Rectal smooth muscle tissue (tissue), 1 donor: ENCODE measurements around the gene KCNT2.

ENCODE experiments used
- H3K27ac ChIP-seq: one replicate; pipeline ENCODE4 v1.7.0; 2013; ENCODE audit warnings: low read depth, low read length, inconsistent platforms
- H3K27me3 ChIP-seq: one replicate; pipeline ENCODE4 v1.7.0; 2013; ENCODE audit warnings: low read length; ENCODE audit not compliant: control insufficient read depth, insufficient read depth
- H3K36me3 ChIP-seq: one replicate; pipeline ENCODE4 v1.7.0; 2013; ENCODE audit warnings: low read length; ENCODE audit not compliant: control insufficient read depth, insufficient read depth
- H3K4me1 ChIP-seq: one replicate; pipeline ENCODE4 v1.7.0; 2013; ENCODE audit warnings: low read length; ENCODE audit not compliant: control insufficient read depth, insufficient read depth
- H3K4me3 ChIP-seq: one replicate; pipeline ENCODE4 v1.7.0; 2013; ENCODE audit warnings: low read length
- H3K9ac ChIP-seq: one replicate; pipeline ENCODE4 v1.7.0; 2013; ENCODE audit warnings: low read length

Gene KCNT2

GRCh38 chr1:196577386-196577785 is 30.9 kb downstream of the KCNT2 start:
- no peaks in the 10 kb centered on the region for H3K4me1 ChIP-seq
- no peak overlapping the region for H3K4me3 ChIP-seq
- H3K27ac ChIP-seq: no peak overlapping the region
- H3K36me3 ChIP-seq: no peaks in the 10 kb centered on the region
- no peaks in the 10 kb centered on the region for H3K27me3 ChIP-seq
- H3K9ac ChIP-seq: no peak overlapping the region

- Histone ChIP-seq H3K4me1 (no peaks in the 10 kb centered on the region), H3K36me3 (no peaks in the 10 kb centered on the region), H3K9ac (no peak overlapping the region), H3K27me3 (no peaks in the 10 kb centered on the region), H3K27ac (no peak overlapping the region), H3K4me3 (no peak overlapping the region)
These were observed 35.0 kb downstream of the KCNT2 start for GRCh38 chr1:196573226-196573625.

GRCh38 chr1:196567238-196567637 is 41.0 kb downstream of the KCNT2 start:
- H3K4me3 ChIP-seq: no peak overlapping the region

GRCh38 chr1:196563768-196564167 is 44.5 kb downstream of the KCNT2 start:
- Histone ChIP-seq H3K27ac (no peak overlapping the region), H3K36me3 (no peaks in the 10 kb centered on the region), H3K9ac (no peak overlapping the region), H3K4me3 (no peak overlapping the region), H3K4me1 (no peaks in the 10 kb centered on the region), H3K27me3 (no peaks in the 10 kb centered on the region)

More at GRCh38 chr1:196567238-196567637, 41.0 kb downstream of the KCNT2 start:
- Histone ChIP-seq H3K4me1 (no peaks in the 10 kb centered on the region), H3K36me3 (no peaks in the 10 kb centered on the region), H3K9ac (no peak overlapping the region), H3K27me3 (no peaks in the 10 kb centered on the region), H3K27ac (no peak overlapping the region)

GRCh38 chr1:196559314-196559713 is 48.9 kb downstream of the KCNT2 start:
- H3K27me3 ChIP-seq: no peaks in the 10 kb centered on the region
- H3K4me3 ChIP-seq: no peak overlapping the region
- H3K36me3 ChIP-seq: no peaks in the 10 kb centered on the region
- no peak overlapping the region for H3K9ac ChIP-seq
- H3K27ac ChIP-seq: no peak overlapping the region
- no peaks in the 10 kb centered on the region for H3K4me1 ChIP-seq

- H3K36me3 ChIP-seq: no peaks in the 10 kb centered on the region
- peak overlapping the region; percentile 33 for H3K4me3 ChIP-seq
- H3K4me1 ChIP-seq: no peaks in the 10 kb centered on the region
- no peak overlapping the region for H3K27ac ChIP-seq
- no peaks in the 10 kb centered on the region for H3K27me3 ChIP-seq
- H3K9ac ChIP-seq: no peak overlapping the region
These were observed 49.8 kb downstream of the KCNT2 start for GRCh38 chr1:196558411-196558810.

- H3K4me1 ChIP-seq: no peaks in the 10 kb centered on the region
- no peak overlapping the region for H3K27ac ChIP-seq
- no peaks in the 10 kb centered on the region for H3K27me3 ChIP-seq
- H3K9ac ChIP-seq: no peak overlapping the region
- H3K36me3 ChIP-seq: no peaks in the 10 kb centered on the region
- H3K4me3 ChIP-seq: no peak overlapping the region
These were observed 50.4 kb downstream of the KCNT2 start for GRCh38 chr1:196557797-196558196.

GRCh38 chr1:196550731-196551130 is 57.5 kb downstream of the KCNT2 start:
- Histone ChIP-seq H3K27ac (no peak overlapping the region), H3K9ac (no peak overlapping the region), H3K27me3 (no peaks in the 10 kb centered on the region), H3K4me1 (peaks cover 3% of the 10 kb centered on the region), H3K36me3 (no peaks in the 10 kb centered on the region), H3K4me3 (no peak overlapping the region)

GRCh38 chr1:196546272-196547111 is 61.7 kb downstream of the KCNT2 start:
- H3K4me1 ChIP-seq: peaks cover 3% of the 10 kb centered on the region
- H3K9ac ChIP-seq: no peak overlapping the region
- H3K27ac ChIP-seq: no peak overlapping the region
- H3K4me3 ChIP-seq: no peak overlapping the region
- no peaks in the 10 kb centered on the region for H3K36me3 ChIP-seq
- no peaks in the 10 kb centered on the region for H3K27me3 ChIP-seq

GRCh38 chr1:196545222-196545621 is 63.0 kb downstream of the KCNT2 start:
- H3K4me1 ChIP-seq: peaks cover 3% of the 10 kb centered on the region
- H3K27me3 ChIP-seq: no peaks in the 10 kb centered on the region
- no peak overlapping the region for H3K9ac ChIP-seq
- no peak overlapping the region for H3K27ac ChIP-seq
- no peaks in the 10 kb centered on the region for H3K36me3 ChIP-seq
- H3K4me3 ChIP-seq: no peak overlapping the region

GRCh38 chr1:196544617-196545016 is 63.6 kb downstream of the KCNT2 start:
- Histone ChIP-seq H3K4me3 (no peak overlapping the region), H3K4me1 (peaks cover 3% of the 10 kb centered on the region), H3K36me3 (no peaks in the 10 kb centered on the region), H3K9ac (no peak overlapping the region), H3K27me3 (no peaks in the 10 kb centered on the region), H3K27ac (no peak overlapping the region)

- Histone ChIP-seq H3K27ac (no peak overlapping the region), H3K4me3 (no peak overlapping the region), H3K36me3 (no peaks in the 10 kb centered on the region), H3K4me1 (peaks cover 3% of the 10 kb centered on the region), H3K9ac (no peak overlapping the region), H3K27me3 (no peaks in the 10 kb centered on the region)
These were observed 64.4 kb downstream of the KCNT2 start for GRCh38 chr1:196543833-196544232.

GRCh38 chr1:196538473-196538872 is 69.8 kb downstream of the KCNT2 start:
- H3K36me3 ChIP-seq: no peaks in the 10 kb centered on the region
- no peak overlapping the region for H3K27ac ChIP-seq
- no peak overlapping the region for H3K9ac ChIP-seq
- H3K4me3 ChIP-seq: no peak overlapping the region
- H3K27me3 ChIP-seq: no peaks in the 10 kb centered on the region
- no peaks in the 10 kb centered on the region for H3K4me1 ChIP-seq
